Esophagus muscularis mucosa (tissue), 4 donors: ENCODE measurements around the gene RAB37. TPM values are rescaled to one million over a fixed set of nuclear protein-coding genes. Genes with fewer than 3 reads are reported as not detected.

Source experiments
- DNase-seq: peaks from one replicate; pipeline ENCODE4 v3.0.0-alpha.2; 2017; ENCODE audit errors: extremely low spot score
- H3K27ac ChIP-seq, 4 donors: fragments of 200-600 bp; sonication (generic); replicated peaks in 1 of 4; 1 replicate in 3 of 4; 2 replicates in 1 of 4; pipeline ENCODE4 v1.5.1; 2016 to 2019; ENCODE audit warnings: mild to moderate bottlenecking in 1 of 4
- H3K27me3 ChIP-seq, 4 donors: fragments of 200-600 bp; sonication (generic); one replicate each; pipeline versions ENCODE4 v1.5.1 to v1.6.0; 2016 to 2019
- H3K36me3 ChIP-seq, 4 donors: fragments of 200-600 bp; sonication (generic); one replicate each; pipeline ENCODE4 v1.5.1; 2016 to 2019
- H3K4me1 ChIP-seq, 4 donors: fragments of 200-600 bp; sonication (generic); one replicate each; pipeline ENCODE4 v1.5.1; 2016 to 2019
- H3K4me3 ChIP-seq, 4 donors: fragments of 200-600 bp; sonication (generic); 1 replicate in 2 of 4; 2 replicates in 2 of 4; pipeline ENCODE4 v1.5.1; 2016 to 2019; ENCODE audit warnings: mild to moderate bottlenecking in 4 of 4, moderate library complexity in 1 of 4
- H3K9me3 ChIP-seq, 4 donors: fragments of 200-600 bp; sonication (generic); 1 replicate in 3 of 4; 2 replicates in 1 of 4; pipeline ENCODE4 v1.5.1; 2016 to 2019
- EP300 ChIP-seq: sonication (generic); formaldehyde crosslinking; IDR thresholded peaks from one replicate; pipeline ENCODE4 v1.6.1; 2017; ENCODE audit warnings: antibody characterized with exemption
- POLR2A ChIP-seq: fragments of 450-650 bp; IDR thresholded peaks from one replicate; pipeline ENCODE4 v1.6.1; 2017; ENCODE audit warnings: antibody characterized with exemption, moderate library complexity, mild to moderate bottlenecking, low read depth
- POLR2AphosphoS5 ChIP-seq, 2 donors: sonication (generic); formaldehyde crosslinking; IDR thresholded peaks; one replicate each; pipeline ENCODE4 v1.6.1; 2017; ENCODE audit warnings: antibody characterized with exemption in 2 of 2
- WGBS: methylation state at CpG from one replicate; pipeline ENCODE4 v1.1.5; 2018; 5-methylcytosine and 5-hydroxymethylcytosine counted together
- intact Hi-C: fragments of 100-400 bp; cut with DNase I; formaldehyde crosslinking; loops from one replicate; pipeline ENCODE4 v1.15.1; 2023
- total RNA-seq, 4 donors: library from RNA; depleted of rRNA; stranded (reverse); fragments of >200 nt; gene quantifications; one replicate each; pipeline versions ENCODE4 v1.1.0 to v1.2.1, GENCODE V29; 2016
- TF ChIP-seq, protein P1 (sequence below), 3 experiments: fragments of 200-600 bp in 2 of 3; fragments of 450-650 bp in 1 of 3; sonication (generic) in 2 of 3; IDR thresholded peaks; one replicate each; pipeline ENCODE4 v1.5.1; 2017 to 2019; ENCODE audit warnings: antibody characterized with exemption in 3 of 3, mild to moderate bottlenecking in 2 of 3, moderate library complexity in 1 of 3

Gene RAB37
- total RNA-seq, 4 donors from 2014 or later, result 1.4 to 3.3 (median 2.5) TPM

DNA sequence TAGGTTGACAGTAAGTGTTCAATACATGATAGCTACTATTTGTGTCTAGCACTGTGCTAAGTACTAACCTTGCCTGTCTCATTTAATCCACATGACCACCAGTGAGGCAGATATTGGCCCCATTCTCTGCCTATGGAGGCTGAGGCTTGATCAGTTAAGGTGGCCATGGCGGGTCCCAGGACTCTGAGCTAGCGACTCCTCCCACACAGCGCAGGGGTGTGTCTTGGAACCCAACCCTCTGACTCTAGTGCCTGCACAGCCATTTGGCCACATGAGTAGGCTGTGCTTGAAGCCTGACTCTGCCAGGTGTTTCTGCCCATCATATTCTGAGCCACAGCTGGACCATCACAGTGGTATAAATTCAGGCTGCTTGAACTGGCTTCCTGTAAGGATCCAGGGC lies 17.8 kb downstream of the RAB37 start:
- Histone ChIP-seq H3K4me3 (no peak overlapping the region), H3K9me3 (no peaks in the 10 kb centered on the region), H3K36me3 (no peaks in the 10 kb centered on the region), H3K27me3 (peaks cover 0 to 17% (median 0%) of the 10 kb centered on the region in 4 donors), H3K27ac (no peak overlapping the region), H3K4me1 (peaks cover 44 to 57% (median 53%) of the 10 kb centered on the region in 4 donors)
- DNase-seq, result no peak
- intact Hi-C loops, result no loop called here
- TF ChIP-seq, protein P1, sequence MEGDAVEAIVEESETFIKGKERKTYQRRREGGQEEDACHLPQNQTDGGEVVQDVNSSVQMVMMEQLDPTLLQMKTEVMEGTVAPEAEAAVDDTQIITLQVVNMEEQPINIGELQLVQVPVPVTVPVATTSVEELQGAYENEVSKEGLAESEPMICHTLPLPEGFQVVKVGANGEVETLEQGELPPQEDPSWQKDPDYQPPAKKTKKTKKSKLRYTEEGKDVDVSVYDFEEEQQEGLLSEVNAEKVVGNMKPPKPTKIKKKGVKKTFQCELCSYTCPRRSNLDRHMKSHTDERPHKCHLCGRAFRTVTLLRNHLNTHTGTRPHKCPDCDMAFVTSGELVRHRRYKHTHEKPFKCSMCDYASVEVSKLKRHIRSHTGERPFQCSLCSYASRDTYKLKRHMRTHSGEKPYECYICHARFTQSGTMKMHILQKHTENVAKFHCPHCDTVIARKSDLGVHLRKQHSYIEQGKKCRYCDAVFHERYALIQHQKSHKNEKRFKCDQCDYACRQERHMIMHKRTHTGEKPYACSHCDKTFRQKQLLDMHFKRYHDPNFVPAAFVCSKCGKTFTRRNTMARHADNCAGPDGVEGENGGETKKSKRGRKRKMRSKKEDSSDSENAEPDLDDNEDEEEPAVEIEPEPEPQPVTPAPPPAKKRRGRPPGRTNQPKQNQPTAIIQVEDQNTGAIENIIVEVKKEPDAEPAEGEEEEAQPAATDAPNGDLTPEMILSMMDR (IDR thresholded peaks at IDR 0.05), result no peak
- TF ChIP-seq POLR2A, result no peak
- WGBS, result 100% methylated on average over 3 of the region's 3 CpGs

DNA sequence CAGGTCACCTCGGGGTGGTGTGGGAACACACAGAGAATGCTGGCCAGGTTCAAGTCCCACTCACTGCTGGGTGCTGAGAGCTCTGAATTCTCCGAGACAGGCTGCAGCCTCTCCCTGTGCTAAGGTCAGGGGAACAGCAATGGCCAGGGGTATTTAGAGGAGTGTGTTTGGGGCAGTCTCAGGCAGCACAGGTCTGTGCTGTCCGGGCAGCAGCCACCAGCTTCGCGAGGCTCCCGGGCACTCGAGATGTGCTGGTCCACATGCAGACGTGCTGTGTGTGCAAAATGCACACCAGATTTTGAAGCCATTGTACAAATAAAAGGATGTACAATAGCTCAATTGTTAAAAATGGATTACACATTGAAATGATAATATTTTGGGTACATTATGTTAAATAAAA lies 18.5 kb downstream of the RAB37 start:
- Histone ChIP-seq H3K36me3 (no peaks in the 10 kb centered on the region), H3K9me3 (no peaks in the 10 kb centered on the region), H3K27ac (no peak overlapping the region), H3K27me3 (peaks cover 0 to 17% (median 0%) of the 10 kb centered on the region in 4 donors), H3K4me3 (no peak overlapping the region), H3K4me1 (peaks cover 49 to 57% (median 53%) of the 10 kb centered on the region in 4 donors)
- intact Hi-C loops, result no loop called here
- 88% methylated on average over 8 of the region's 8 CpGs for WGBS
- TF ChIP-seq, protein P1 (IDR thresholded peaks at IDR 0.05), result no peak
- TF ChIP-seq EP300 (no peak), POLR2AphosphoS5 (IDR thresholded peaks at IDR 0.05) (no peak), POLR2A (no peak)
- no peak for DNase-seq

DNA sequence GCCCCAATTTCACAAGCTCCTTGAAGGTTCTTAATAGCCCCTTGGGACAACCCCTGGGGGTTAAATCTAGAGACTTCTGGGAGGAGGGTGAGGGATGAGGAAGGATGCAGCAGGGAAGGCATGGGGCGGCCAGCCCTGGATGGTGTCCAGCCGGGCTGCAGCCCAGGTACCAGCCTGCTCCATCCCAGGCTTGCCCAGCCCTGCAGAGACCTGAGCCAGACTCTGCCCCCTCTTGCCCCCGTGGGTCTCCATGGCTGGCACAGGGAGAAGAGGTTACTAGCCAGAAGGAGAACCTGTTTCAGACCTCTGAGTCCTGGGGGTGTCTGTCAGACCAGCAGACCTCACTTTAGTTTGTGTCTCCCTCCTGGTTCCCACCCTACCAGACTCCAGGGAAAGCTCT lies 19.8 kb downstream of the RAB37 start:
- WGBS, result 86% methylated on average over 3 of the region's 3 CpGs
- no peak for DNase-seq
- H3K4me1 ChIP-seq, result peaks cover 45 to 56% (median 54%) of the 10 kb centered on the region in 4 donors

DNA sequence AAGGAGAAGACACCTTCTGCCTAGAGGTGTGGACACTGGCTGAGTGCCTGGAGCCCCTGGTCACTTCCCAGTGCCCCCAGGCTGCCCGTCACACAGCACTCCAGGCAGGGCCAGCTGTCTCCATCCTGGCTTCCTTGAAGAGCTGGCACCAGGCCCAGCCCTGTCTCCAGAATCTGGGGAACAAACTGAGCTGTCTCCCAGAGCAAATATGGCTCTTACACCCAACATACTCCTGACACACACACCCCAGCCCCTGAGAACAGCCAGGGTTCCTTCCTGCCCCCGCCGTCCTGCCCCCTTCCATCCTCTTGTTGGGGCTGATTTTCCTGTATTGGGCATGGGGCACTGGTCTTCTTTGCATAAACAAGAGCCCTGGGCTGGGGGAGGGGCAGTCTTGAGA lies 20.4 kb downstream of the RAB37 start:
- H3K4me3 ChIP-seq, result no peak overlapping the region
- TF ChIP-seq EP300 (no peak), POLR2AphosphoS5 (IDR thresholded peaks at IDR 0.05) (no peak), POLR2A (no peak)
- TF ChIP-seq, protein P1 (IDR thresholded peaks at IDR 0.05), result no peak
- DNase-seq, result no peak
- intact Hi-C loops, result no loop called here
- peaks cover 0 to 4% (median 0%) of the 10 kb centered on the region in 4 donors for H3K36me3 ChIP-seq
- WGBS, result 74% methylated on average over 2 of the region's 3 CpGs
- H3K4me1 ChIP-seq, result peaks cover 45 to 57% (median 51%) of the 10 kb centered on the region in 4 donors
- H3K9me3 ChIP-seq, result no peaks in the 10 kb centered on the region
- H3K27me3 ChIP-seq, result peaks cover 0 to 17% (median 0%) of the 10 kb centered on the region in 4 donors
- H3K27ac ChIP-seq, result no peak overlapping the region

More for the DNA sequence above, 19.8 kb downstream of the RAB37 start:
- Histone ChIP-seq H3K27ac (no peak overlapping the region), H3K9me3 (no peaks in the 10 kb centered on the region), H3K36me3 (no peaks in the 10 kb centered on the region), H3K27me3 (peaks cover 0 to 17% (median 0%) of the 10 kb centered on the region in 4 donors), H3K4me3 (no peak overlapping the region)
- TF ChIP-seq, protein P1 (IDR thresholded peaks at IDR 0.05), result no peak
- no peak for TF ChIP-seq EP300
- TF ChIP-seq POLR2A, result no peak
- no peak for TF ChIP-seq POLR2AphosphoS5 (IDR thresholded peaks at IDR 0.05)
- intact Hi-C loops, result no loop called here
